Left ventricle myocardium inferior (tissue), 1 donor: Measurements from ENCODE around the gene EMC7. TPM values are rescaled to one million over a fixed set of nuclear protein-coding genes. Genes with fewer than 3 reads are reported as not detected.
"Not testable (repeated sequence)": the region's sequence is repeated elsewhere in the genome, so short reads cannot be mapped to it uniquely, and the experiment has no call there.

ENCODE experiments used
- DNase-seq: peaks from one replicate; pipeline ENCODE4 v3.0.0-alpha.2; 2020
- H3K27ac ChIP-seq: fragments of 200-600 bp; replicated peaks from 2 replicates; pipeline ENCODE4 v1.8.0; 2021
- H3K27me3 ChIP-seq: fragments of 200-600 bp; 2 replicates; pipeline ENCODE4 v1.8.0; 2021; ENCODE audit warnings: low read depth
- H3K36me3 ChIP-seq: fragments of 200-600 bp; 2 replicates; pipeline ENCODE4 v1.8.0; 2021
- H3K4me1 ChIP-seq: fragments of 200-600 bp; 2 replicates; pipeline ENCODE4 v1.8.0; 2021
- H3K4me3 ChIP-seq: fragments of 200-600 bp; 2 replicates; pipeline ENCODE4 v1.8.0; 2021; ENCODE audit warnings: mild to moderate bottlenecking, moderate library complexity
- H3K9me3 ChIP-seq: fragments of 200-600 bp; replicated peaks from 2 replicates; pipeline ENCODE4 v1.8.0; 2021
- CTCF ChIP-seq: fragments of 200-600 bp; IDR thresholded peaks from 2 replicates; pipeline ENCODE4 v1.8.0; 2021; ENCODE audit warnings: antibody characterized with exemption, mild to moderate bottlenecking, borderline replicate concordance
- intact Hi-C: fragments of 100-400 bp; cut with micrococcal nuclease; formaldehyde crosslinking; loops from one replicate; pipeline ENCODE4 v1.11.0; 2022
- total RNA-seq: library from RNA; stranded (reverse); fragmentation: NEBNext Ultra II Directional; extraction: Animal tissue kit (Norgen Biotek cat#: 25700); gene quantifications from one replicate; pipeline ENCODE4 v1.2.1, GENCODE V29; 2021
- donor health status: DM: no; HTN: yes; CAD: no; lungs with severe emphysema.

The EMC7 gene
- total RNA-seq, 1 donor from 2014 or later = 56.5 TPM

- Histone ChIP-seq H3K36me3 (no peaks in the 10 kb centered on the region), H3K27me3 (no peaks in the 10 kb centered on the region), H3K9me3 (peaks cover 10% of the 10 kb centered on the region), H3K4me1 (no peaks in the 10 kb centered on the region), H3K27ac (no peak overlapping the region), H3K4me3 (no peak overlapping the region)
- TF ChIP-seq CTCF = no peak
- intact Hi-C loops = no loop called here
- no peak for DNase-seq
Measured at GRCh38 chr15:34055868-34056595, 45.6 kb downstream of the EMC7 start.

DNA sequence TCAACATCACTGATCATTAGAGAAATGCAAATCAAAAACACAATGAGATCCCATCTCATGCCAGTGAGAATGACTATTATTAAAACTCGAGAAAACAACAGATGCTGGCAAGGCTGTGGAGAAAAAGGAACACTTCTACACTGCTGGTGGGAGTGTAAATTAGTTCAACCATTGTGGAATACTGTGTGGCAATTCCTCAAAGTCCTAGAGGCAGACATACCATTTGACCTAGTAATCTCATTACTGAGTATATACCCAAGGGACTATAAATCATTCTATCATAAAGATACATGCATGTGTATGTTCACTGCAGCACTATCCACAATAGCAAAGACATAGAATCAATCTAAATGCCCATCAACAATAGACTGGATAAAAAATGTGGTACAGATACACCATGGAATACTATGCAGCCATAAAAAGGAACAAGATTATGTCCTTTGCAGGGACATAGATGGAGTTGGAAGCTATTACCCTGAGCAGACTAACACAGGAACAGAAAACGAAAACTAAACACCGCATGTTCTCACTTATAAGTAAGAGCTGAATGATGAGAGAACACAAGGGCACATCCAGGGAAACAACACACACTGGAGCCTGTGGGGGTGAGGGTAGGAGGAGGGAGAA lies 47.5 kb downstream of the EMC7 start:
- Histone ChIP-seq H3K27me3 (no peaks in the 10 kb centered on the region), H3K27ac (no peak overlapping the region), H3K4me1 (no peaks in the 10 kb centered on the region), H3K36me3 (no peaks in the 10 kb centered on the region), H3K9me3 (peaks cover 28% of the 10 kb centered on the region), H3K4me3 (no peak overlapping the region)
- TF ChIP-seq CTCF = no peak
- intact Hi-C loops = no loop called here
- DNase-seq = no peak

GRCh38 chr15:34050385-34050784 lies 51.3 kb downstream of the EMC7 start:
- H3K27me3 ChIP-seq, H3K27ac ChIP-seq, H3K4me3 ChIP-seq, intact Hi-C loops, H3K36me3 ChIP-seq, H3K4me1 ChIP-seq, DNase-seq: not testable (repeated sequence)
- peaks cover 32% of the 10 kb centered on the region for H3K9me3 ChIP-seq

- Histone ChIP-seq H3K4me1 (no peaks in the 10 kb centered on the region), H3K4me3 (no peak overlapping the region), H3K9me3 (peaks cover 32% of the 10 kb centered on the region), H3K27me3 (peaks cover 4% of the 10 kb centered on the region), H3K36me3 (no peaks in the 10 kb centered on the region), H3K27ac (no peak overlapping the region)
- intact Hi-C loops = no loop called here
- no peak for TF ChIP-seq CTCF
- DNase-seq = no peak
Measured at GRCh38 chr15:34049112-34049511, 52.5 kb downstream of the EMC7 start.

- no peak overlapping the region for H3K27ac ChIP-seq
- intact Hi-C loops = no loop called here
- H3K9me3 ChIP-seq = peaks cover 32% of the 10 kb centered on the region
- no peak for TF ChIP-seq CTCF
- peaks cover 4% of the 10 kb centered on the region for H3K27me3 ChIP-seq
- no peaks in the 10 kb centered on the region for H3K4me1 ChIP-seq
- H3K36me3 ChIP-seq = no peaks in the 10 kb centered on the region
- no peak overlapping the region for H3K4me3 ChIP-seq
- DNase-seq = no peak
Measured at GRCh38 chr15:34047893-34048775, 53.5 kb downstream of the EMC7 start.
